NCI-H510A (cell line): ENCODE measurements around the gene LPO.

ENCODE experiments used
- DNase-seq: peaks from one replicate; lab custom pipeline; 2025; lab: John Stamatoyannopoulos, UW

LPO gene

DNA sequence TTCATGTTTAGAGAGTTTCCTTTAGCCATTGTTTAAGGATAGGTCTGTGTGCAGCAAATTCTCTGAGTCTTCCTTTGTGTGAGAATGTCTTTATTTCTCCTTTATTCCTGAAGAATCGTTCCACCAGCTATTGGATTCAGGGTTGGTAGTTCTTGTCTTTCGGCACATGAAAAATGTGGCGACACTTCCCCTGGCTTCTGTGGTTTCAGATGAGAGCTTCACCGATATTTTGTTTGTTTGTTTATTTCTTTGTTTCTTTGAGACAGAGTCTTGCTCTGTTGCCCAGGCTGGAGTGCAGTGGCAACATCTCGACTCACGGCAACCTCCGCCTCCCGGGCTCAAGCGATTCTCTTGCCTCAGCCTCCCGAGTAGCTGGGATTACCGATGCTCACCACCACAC is 23.8 kb downstream of the LPO start:
- DNase-seq = no peak

DNA sequence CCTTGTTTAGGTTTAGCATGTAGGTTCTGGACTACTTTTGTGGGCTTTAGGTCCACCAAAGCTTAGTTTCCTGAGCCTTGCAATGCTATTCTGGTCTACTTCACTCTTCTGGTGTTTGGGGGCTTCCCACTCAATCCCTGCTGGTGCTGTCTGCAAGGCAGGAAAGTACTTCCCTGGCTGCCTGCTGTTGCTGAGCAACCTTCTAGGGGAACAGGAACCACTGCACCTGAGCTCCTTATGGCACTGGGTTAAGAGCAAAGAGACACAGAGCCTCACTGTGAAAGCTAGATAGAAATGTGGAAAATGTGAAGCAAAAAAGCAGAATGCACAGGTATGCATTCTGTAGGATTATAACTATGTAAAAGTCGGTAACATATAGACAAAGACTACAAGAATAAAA is 25.4 kb downstream of the LPO start:
- DNase-seq = no peak

DNA sequence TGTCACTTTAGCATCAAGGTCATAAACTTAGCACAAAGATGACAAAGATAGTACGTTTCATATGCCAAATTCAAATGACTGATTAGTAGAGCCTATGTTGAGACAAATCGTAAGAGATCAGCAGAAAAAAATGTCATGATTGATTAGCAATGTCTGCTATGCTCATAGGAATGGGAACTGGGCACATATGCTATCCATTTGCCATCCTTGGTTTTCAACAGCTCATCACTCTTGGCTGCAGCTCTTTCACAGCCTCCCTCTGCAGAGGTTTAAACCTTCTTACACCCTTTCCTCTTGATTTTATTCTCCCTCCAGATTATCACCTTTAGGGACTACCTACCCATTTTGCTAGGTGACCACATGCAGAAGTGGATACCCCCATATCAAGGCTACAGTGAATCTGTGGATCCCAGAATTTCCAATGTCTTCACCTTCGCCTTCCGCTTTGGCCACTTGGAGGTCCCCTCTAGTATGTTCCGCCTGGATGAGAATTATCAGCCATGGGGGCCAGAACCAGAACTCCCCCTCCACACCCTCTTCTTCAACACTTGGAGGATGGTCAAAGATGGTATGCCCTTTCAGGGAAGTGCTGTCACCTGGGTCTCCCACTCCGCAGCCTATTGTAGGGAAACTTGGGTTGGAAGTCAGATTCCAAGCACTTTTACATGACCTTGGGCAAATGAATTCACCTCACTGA is 26.2 kb downstream of the LPO start:
- DNase-seq = no peak

DNA sequence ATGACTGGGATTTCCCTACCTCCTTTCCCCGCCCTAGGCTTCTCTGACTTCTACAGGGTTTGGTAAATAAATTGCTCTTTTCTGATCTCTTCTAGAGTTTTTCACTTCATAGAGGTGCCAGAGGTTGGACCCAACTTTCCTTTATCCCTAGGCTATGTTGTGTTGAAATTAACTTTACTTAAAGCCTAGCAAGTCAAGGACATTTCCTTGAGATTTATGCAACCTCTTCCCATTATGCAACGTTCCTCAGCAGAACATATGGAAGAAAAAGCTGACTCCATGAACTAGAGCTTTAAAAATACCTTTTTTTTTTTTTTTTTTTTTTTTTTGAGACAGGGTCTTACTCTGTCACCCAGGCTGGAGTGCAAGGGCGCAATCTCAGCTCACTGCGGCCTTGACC is 26.9 kb downstream of the LPO start:
- DNase-seq = no peak

DNA sequence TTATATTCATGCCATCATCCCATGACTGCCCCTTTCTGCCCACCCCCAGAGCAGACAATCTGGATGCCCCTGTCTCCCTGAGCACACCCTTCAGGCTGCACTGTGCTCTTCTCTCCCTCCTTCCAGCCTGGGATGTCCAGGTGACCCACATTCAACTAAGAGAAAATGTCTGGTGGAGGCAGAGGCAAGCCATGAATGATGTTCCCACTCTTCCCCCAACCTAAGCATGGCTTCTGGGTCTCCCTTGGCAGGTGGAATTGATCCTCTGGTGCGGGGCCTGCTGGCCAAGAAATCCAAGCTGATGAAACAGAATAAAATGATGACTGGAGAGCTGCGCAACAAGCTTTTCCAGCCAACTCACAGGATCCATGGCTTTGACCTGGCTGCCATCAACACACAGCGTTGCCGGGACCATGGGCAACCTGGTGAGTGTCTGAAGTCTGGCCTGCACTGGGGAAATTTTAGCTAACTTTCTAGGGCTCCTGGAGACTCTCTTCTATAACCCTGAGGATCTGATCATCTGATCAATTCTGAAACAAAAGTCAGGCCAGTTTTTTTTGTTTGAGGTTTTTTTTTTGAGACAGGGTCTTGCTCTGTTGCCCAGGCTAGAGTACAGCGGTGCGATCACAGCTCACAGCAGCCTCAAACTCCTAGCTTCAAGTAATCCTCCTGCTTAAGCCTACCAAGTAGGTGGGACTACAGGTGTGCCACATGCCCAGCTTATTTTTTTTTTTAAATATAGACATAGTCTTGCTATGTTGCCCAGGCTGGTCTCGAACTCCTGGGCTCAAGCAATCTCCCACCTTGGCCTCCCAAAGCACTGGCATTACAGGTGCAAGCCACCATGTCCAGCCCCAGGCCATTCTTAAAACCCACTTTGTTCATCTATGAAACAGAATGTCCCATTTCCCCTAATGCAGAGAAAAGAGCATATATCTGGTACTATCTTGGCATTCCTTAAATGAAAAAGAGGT is 27.8 kb downstream of the LPO start:
- DNase-seq = no peak

DNA sequence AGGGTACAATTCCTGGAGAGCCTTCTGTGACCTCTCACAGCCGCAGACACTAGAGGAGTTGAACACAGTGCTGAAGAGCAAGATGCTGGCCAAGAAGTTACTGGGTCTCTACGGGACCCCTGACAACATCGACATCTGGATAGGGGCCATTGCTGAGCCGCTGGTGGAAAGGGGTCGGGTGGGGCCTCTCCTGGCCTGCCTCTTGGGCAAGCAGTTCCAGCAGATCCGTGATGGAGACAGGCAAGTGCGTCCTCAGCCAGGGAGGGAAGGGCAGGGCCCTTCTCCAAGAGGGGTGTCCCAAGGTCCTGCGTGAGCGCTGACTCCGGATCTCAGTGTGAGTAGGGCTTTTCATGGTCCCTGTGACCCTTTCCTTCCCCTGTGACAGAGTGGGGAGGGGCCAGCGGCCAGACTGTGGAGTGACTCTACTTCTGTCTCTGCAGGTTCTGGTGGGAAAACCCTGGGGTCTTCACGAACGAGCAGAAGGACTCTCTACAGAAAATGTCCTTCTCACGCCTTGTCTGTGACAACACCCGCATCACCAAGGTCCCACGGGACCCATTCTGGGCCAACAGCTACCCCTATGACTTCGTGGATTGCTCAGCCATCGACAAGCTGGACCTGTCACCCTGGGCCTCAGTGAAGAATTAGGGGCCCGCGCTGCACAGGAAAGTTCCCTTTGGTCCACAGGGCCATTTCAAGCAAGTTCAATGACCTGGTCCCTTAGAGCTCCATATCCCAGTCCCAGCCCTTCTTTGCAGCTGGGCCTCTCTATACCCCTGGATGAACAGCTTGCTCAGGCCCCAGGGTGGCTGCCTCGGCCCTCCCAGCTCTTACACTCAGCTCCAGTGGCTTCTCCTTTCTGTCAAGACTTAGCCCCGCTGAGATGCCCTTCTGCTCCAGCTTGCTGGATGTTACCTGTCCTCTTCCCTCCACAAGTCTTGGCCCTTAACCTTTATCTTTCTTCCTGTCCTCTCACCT is 29.3 kb downstream of the LPO start:
- DNase-seq = no peak

DNA sequence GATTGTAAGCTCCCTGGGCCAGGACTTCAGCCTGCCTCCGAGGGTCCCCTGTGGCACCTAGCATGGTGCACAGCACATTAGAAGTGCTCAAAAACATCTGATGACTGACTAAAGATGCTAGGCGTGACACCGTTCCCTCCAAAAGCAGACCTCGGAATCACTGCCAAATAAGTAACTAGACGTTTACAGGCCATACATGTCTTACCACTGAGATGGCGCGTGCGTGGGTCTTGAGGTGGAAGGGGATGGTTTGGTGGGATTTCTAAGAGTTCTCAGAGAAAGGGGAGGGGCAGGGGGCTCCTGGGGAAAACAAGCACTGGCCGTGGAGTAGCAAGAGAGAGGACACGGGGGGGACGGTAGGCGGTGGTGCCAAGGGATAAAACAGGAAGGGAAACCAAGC is 29.9 kb downstream of the LPO start:
- no peak for DNase-seq

DNA sequence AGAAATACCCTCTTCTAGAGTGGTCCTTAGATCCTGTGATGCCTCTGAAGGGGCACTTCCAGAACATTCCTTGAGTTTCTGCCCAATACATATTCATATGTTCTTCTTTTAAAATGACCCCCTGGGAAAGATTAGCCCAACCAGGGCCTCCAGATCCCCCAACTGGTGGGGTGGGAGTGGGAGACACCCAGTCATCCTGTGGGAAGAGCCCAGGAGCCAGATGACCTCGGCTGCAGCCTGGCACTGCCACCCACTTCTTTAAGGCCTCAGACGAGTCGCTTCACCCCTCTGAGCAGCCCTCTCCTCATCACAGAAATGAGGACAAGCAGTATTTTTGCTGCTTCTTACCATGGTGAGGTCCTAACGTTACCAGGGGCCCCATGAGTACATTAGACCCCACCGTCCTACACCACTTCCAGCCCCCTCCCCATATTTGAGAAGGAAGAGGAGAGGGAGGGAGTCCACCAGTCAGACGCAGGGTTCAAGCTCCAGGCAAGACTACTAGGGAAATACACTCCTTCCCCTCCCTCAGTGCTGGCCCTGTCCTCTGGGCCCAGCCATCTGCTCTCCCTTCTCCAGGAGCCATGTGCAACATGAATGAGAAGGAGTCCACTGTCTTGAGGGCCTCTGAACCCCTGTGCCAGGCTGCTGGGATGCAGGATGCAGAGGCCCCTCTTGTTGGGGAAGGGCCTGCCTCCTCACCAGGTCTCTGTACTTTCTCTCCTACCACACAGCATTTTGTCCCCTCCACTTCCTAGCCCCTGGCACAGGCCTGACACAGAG is 30.6 kb downstream of the LPO start:
- no peak for DNase-seq

DNA sequence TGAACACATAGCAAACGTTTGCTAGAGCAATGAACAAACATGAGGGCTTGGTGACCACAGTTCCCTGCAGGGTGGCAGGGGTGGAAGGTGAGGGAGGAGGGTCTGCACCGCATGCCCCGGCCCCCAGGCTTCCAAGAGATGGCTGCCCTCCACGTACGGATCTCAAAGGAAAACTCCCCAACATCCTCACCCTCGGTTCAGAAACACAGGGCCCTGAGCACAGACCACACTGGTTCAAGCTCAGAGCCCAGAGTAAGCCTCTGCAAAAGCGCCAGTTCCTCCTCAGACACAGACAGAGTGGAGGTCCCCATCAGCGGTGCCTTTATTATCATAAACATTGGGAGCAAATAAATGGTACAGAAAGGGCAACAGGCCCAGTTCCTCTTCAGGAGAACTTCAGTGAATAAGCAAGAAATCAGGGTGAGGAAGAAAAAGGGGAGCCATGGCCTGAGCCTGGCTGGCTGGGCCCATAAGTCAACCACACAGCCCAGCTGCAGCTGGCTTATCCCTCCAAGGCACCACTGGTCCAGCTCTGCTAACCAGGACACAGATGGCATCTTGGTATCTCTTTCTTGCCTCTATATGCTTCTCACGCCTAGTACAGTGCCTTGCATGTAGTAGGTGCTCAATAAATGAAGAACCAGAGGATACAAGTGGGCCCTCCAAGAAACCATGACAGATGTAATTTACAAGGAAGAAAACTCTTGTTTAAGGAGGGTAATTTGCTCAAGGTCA is 31.3 kb downstream of the LPO start:
- no peak for DNase-seq

DNA sequence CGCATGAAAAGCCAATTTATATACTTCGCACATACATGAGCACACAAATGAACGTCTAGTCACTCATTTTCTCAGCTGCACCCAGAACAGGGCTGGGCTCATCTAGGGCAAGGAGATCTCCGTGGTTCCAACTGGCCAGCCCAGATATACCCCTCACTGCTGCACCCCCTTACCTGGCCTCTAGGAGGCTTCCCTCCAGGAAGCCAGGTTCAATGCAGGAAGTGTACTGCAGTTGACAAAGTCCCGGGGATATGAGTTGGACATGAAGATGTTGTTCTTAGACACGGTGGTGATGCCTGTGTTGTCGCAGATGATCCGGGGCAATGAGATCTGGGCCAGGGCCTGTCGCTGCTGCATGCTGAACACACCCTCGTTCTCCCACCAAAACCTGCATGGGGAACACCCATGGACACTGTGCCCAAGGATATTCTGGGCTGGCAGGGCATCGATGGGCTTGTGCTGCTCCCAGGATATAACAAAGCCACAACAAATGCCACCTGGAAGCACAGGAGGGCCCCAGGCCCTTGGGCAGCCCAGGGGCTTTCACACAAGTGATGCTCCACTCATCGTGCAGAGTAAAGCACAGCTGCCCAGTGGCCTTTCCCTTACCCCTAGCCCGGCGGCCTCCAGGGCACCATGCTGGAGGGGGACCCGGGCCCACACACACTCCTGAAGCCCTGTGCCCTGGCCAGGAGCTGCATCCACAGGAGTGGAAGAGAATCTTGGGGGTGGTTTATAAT is 32.3 kb downstream of the LPO start:
- no peak for DNase-seq

DNA sequence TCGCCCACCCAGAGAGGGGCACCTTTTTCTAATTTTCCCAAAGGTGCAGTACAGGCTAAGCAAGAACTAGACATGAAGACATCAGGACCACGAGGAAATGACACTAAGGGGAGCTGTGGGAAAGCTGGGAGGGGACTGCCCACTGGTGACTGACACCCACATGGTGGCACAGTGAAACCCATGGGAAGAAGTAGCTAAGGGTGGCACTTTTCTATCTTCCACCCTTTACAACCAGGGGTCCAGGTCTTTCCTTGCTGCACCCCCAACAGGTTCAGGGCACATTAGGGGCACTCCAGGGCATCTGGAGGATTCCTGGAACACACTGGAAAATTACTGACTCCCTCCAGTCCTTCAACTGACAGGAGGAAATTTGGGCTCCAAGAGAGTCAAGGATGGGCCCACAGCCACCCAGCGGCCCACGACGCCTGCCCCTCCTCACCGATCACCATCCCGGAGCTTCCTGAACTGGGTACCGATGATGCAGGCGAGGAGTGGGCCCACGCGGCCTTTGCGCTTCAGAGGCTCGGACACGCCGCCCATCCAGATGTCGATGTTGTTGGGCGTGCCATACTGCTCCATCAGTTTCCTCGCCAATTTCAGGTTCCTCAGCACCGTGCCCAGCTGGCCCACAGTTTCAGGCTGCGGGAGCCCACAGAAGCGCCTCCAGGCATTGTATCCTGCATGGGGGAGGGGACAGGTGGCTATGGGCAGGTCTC is 33.0 kb downstream of the LPO start:
- no peak for DNase-seq

DNA sequence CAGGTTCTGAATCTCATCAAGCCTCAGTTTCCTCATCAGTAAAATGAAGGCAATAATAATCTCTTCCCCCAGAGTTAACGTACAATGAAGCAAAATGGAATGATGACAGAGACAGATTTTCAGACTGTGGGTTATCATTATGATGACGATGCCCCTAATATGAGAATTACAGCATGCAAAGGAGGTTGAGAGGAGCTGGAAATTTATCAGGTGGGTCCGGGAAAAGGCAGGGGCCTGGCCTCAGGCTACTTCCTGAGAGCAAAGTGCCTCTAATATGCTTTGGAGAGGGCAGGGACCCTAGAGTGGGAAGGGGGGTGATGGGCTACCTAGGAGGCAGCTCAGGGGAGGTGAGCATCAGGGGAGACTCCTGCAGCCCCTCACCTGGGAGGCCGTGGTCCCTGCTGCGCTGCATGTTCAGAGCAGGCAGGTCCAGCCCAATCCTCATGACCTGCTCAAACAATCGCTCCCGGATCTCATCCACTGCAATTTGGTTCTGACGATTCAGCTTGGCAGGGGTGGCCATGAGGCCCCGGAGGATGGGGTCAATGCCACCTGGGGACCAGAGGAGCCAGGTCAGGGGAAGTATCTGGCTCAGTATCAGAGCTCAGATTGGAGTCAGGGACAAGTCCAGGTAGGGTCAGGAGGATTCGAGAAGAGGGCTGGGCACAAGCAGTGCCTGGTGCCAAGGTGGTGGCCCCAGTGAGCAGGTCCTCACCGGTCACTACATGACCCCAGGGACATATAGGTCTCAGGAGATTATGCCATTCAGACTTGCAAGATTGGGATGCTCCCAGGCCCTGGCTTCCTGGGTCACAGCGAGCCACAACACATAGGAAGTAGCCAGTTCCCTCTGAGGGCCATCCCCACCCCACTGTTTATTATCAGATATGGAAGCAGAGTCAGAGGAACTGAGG is 34.2 kb downstream of the LPO start:
- no peak for DNase-seq

DNA sequence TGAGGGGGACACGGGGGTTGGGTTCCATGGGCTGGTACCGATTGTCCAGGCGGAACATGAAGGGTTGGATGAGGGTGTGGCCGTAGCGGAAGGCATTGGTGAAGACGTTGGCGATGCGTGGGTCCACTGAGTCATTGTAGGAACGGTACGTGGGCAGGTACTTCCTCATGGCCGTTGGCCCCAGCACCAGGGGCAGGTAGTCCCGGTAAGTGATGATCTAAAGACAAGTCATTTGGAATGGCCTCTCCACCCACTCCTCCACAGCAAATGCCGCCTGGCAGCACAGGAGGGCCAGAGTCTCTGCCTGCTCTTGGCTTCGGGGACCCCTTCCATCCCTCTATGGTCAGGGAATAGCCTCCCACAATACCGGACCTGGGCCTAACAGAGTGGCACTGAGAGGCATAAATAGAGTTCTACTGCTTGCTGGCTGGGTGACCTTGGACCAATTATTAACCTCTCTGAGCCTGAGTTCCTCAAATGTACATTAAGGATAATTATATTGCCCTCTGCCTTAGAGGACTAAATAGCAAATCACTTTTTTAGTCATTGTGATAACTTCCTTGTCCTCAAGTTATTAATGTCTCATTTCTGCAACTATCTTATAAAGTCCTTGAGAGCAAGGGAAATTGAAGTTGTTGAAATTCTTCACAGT is 35.2 kb downstream of the LPO start:
- DNase-seq = no peak

DNA sequence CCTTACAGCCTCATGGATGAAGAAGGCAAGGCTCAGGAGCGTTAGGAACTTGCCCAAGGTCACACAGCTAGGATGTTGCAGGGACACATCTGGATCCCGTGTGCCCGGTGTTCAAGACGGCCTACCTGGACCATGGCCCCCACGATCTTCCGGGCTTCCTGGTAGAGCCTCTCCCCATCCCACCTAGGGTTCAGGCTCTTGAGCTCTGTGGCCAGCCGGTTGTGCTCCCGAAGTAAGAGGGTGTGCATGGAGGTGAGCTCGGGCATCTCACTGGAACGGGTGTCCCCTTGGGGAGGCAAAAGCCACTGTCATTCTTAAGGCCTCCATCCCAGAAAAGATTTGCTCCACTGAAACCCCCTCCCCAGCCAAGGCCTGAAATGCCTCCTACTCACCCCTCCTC is 37.0 kb downstream of the LPO start:
- no peak for DNase-seq

DNA sequence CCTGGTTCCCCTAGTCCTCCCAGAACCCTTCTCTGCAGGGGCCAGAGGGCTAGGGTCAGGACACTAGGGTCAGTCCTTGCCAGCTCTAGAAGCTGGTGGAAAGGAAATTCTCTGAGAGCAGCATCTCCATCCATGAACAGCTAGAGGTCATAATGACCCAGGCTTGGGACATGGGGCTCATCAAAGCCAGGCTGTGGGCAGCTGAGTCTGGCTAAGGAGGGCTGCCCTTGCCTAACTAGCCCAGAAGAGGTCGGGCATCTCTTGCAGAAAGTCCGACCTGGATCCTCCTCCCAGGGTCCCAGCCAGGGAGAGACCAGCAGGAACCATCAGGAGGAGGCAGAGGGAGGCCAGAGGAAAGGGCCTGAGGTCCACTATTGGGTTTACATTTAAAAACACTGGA is 38.0 kb downstream of the LPO start:
- DNase-seq = no peak

DNA sequence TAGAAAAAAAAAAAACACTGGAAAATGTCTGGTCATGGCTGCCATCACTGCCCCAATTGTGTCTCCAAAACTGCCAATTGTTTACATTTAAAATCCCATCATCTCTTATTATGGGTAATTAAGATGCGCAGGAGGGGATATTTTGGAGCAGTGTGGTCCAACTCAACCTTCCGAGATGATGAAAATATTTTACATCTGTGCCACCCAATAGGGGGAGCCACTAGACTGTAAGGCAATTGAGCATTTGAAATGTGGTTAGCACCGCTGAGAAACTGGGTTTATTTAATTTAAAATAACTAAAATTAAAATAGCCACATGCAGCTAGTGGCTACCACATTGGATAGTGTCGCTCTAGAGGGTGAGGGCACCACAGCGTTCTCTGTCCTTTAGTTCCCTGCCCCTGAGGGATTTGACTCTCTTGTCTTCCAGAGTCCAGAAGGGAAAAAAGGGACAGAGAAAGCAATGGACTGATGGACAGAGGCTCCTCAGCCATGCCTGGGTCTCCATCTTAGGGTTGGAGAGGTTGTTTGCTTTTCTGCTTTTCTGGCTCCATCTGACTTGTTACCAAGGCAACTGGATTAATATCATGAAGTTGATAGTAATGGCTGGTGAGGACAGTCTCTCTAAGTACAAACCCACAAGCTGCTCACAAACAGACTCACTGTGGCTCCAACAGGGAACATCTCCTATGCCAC is 38.9 kb downstream of the LPO start:
- DNase-seq = no peak
